Activated CD8-positive, alpha-beta memory T cell treated with anti-CD3 and anti-CD28 coated beads, Interleukin-2, amount 10 ng/mL, durations not matched to agents 7 days and 5 days (primary cell): ENCODE data around the gene KAZN. TPM values are rescaled to one million over a fixed set of nuclear protein-coding genes. Genes with fewer than 3 reads are reported as not detected.

Experiments
- ATAC-seq: fragments of 150-1000 bp; cut with Tn5 transposase; one replicate; pipeline ENCODE4 v1.10.0; 2021; ENCODE audit warnings: moderate library complexity
- CTCF ChIA-PET: fragments of 350-600 bp; sonication (Branson Sonifier 250); formaldehyde crosslinking; loops from one replicate; lab custom pipeline; 2021; ENCODE audit warnings: antibody characterized with exemption; lab: Charles Lee
- DNase-seq: peaks from one replicate; pipeline ENCODE4 v3.0.0-alpha.2; 2020
- H3K27ac Mint-ChIP-seq: one replicate; pipeline ENCODE4 v1.8.0; 2021; ENCODE audit warnings: mild to moderate bottlenecking, mixed read lengths
- H3K27me3 Mint-ChIP-seq: one replicate; pipeline ENCODE4 v1.8.0; 2021; ENCODE audit warnings: mixed read lengths
- H3K36me3 Mint-ChIP-seq: one replicate; pipeline ENCODE4 v1.8.0; 2021; ENCODE audit warnings: mild to moderate bottlenecking, mixed read lengths
- H3K4me1 Mint-ChIP-seq: one replicate; pipeline ENCODE4 v1.8.0; 2021; ENCODE audit warnings: mixed read lengths
- H3K4me3 Mint-ChIP-seq: one replicate; pipeline ENCODE4 v1.8.0; 2021; ENCODE audit warnings: mild to moderate bottlenecking, moderate library complexity, mixed read lengths
- H3K9me3 Mint-ChIP-seq: one replicate; pipeline ENCODE4 v1.8.0; 2022; ENCODE audit warnings: low read depth, mixed read lengths
- total RNA-seq, 2 experiments: library from RNA; stranded (reverse); gene quantifications; one replicate each; pipeline ENCODE4 v1.2.3, GENCODE V29; 2021

Gene KAZN
- total RNA-seq, 2 experiments from 2014 or later = 0.12 to 0.15 TPM

DNA sequence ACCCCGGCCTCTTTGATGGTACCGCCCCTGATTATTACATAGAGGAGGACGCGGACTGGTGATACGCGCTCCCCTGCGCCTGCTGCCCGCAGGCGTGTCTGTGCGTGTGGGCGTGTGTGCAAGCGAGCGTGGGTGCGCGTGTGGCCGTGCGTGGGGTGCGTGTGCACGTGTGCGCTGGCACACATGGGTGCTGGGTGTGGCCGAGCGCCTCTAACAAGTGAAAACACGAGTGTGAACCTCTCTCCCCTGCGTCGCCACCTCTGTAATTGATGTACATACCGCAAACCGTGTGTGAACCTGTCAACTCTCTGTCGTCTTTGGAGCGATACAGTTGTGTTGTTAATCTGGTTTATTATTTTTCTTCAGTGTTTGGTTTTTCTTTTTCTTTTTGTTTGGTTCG lies 467.3 kb downstream of the KAZN start:
- Mint-ChIP-seq H3K4me1 (no peaks in the 10 kb centered on the region), H3K36me3 (no peaks in the 10 kb centered on the region), H3K27me3 (peaks cover 3% of the 10 kb centered on the region), H3K9me3 (peaks cover 3% of the 10 kb centered on the region), H3K27ac (no peak overlapping the region), H3K4me3 (no peak overlapping the region)
- CTCF ChIA-PET = no interaction called here
- DNase-seq (no peak), ATAC-seq (no peak)

DNA sequence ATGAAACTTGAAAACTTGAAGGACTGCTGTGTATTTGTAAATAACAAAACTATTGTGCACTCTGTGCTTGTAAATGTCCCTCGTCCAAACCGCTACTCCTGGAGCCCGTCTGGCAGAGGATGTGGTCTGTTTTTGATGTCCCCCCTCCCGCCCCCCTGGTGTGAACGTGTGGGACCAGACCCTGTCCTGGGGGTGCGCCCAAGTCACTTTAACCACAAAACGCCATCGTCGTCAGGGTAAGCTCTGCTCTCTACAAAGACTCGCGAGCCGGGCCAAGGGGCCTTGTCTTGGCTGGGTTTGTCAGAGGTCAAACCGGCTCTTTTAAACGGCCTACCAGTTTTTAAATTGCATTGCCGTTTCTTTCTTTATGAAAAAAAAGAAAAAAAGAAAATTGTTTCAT lies 467.7 kb downstream of the KAZN start:
- CTCF ChIA-PET = no interaction called here
- no peak overlapping the region for H3K27ac Mint-ChIP-seq
- no peaks in the 10 kb centered on the region for H3K36me3 Mint-ChIP-seq
- peaks cover 3% of the 10 kb centered on the region for H3K27me3 Mint-ChIP-seq
- DNase-seq = no peak
- H3K9me3 Mint-ChIP-seq = peaks cover 3% of the 10 kb centered on the region
- no peaks in the 10 kb centered on the region for H3K4me1 Mint-ChIP-seq
- no peak overlapping the region for H3K4me3 Mint-ChIP-seq
- ATAC-seq = no peak

DNA sequence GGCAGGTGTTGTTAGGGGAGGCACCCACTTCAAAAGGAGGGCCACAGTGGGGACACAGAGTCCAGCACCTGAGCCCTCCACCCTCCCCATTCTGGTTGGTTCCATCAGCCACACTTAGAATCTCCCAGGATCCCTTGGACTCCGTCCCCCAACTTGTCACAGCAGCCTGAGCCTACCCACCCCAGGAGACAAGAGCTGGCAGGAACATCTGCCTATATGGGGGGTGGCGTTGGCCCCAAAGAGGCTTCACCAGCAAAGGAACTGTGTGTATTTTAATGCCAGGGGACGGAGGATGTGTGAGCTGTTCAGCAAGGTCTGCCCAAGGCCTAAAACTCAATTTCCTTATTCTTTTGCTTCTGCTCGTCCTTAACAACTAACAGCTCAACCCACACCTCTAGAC lies 468.7 kb downstream of the KAZN start:
- Mint-ChIP-seq H3K27ac (no peak overlapping the region), H3K36me3 (no peaks in the 10 kb centered on the region), H3K9me3 (peaks cover 3% of the 10 kb centered on the region), H3K4me1 (no peaks in the 10 kb centered on the region), H3K4me3 (no peak overlapping the region), H3K27me3 (peaks cover 3% of the 10 kb centered on the region)
- ATAC-seq (no peak), DNase-seq (no peak)
- CTCF ChIA-PET = no interaction called here

DNA sequence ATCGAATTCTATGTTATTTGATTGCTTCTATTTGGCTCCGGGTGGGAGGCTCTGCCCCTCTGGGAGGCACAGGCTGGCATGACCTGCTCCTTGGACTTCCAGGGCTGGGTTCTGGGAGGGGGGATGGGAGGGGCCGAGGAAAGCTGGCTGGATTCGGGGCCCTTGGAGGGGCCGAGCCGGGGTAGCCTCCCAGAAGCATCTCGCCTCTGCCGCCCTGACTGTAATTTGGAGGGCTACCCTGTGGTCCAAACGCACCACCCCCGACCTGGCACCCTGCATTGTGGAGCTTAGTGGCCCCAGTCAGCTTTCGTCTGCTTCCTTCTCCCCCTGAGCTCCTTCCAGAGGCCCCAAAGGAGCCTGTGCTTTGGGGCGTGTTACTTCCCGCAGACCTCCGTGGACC lies 469.7 kb downstream of the KAZN start:
- Mint-ChIP-seq H3K4me1 (no peaks in the 10 kb centered on the region), H3K4me3 (no peak overlapping the region), H3K36me3 (no peaks in the 10 kb centered on the region), H3K27ac (no peak overlapping the region), H3K27me3 (peaks cover 3% of the 10 kb centered on the region), H3K9me3 (no peaks in the 10 kb centered on the region)
- ATAC-seq (no peak), DNase-seq (no peak)
- CTCF ChIA-PET = no interaction called here

DNA sequence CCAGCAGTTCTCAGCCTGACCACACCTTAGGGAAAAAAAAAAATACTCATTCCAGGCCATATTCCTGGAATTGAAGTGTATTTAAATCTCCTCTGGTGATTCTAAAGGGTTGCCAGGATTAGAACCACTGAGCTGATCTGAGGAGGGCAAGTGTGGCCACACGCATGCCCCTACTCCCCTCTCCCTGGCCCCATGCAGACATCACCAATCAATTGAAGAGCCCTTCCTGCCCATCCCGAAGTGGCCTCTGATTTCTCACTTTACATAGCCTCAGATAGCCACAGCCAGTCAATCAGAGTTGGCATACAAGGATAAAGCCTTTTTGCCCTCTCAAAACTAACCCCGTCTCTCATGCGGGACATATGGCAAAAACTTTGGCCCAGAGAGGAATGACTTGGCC lies 470.5 kb downstream of the KAZN start:
- Mint-ChIP-seq H3K4me1 (no peaks in the 10 kb centered on the region), H3K36me3 (no peaks in the 10 kb centered on the region), H3K27me3 (peaks cover 3% of the 10 kb centered on the region), H3K27ac (no peak overlapping the region), H3K4me3 (no peak overlapping the region), H3K9me3 (no peaks in the 10 kb centered on the region)
- DNase-seq (no peak), ATAC-seq (no peak)
- CTCF ChIA-PET = no interaction called here

DNA sequence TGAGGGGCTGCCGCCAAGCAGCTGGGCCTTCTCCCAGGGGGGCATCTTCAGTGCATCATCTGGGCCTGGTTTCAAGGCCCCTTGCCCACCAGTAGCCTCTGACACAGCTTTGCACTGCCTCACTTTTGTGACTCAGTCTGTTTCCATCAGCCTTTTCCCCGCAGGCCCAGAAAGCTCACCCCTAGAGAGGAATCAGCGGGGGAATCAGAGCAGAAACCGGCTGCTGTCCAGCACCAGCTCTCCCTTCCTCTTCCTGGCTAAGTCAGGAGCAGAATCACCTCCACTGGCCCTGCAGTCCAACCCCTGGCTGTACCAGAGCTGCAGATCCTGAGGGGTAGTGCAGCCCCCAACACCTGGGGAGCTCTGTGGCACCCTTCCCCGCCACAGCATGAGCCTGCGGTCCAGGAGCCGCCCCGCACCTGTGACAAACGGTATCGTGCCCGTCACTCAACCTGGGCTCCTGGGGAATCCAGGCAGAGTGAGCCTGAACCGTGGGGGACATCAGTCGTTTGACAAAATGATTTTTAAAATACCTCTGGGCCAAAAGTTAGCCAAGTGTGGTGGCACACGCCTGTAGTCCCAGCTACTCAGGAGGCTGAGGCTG lies 471.8 kb downstream of the KAZN start:
- Mint-ChIP-seq H3K4me1 (no peaks in the 10 kb centered on the region), H3K36me3 (no peaks in the 10 kb centered on the region), H3K4me3 (no peak overlapping the region), H3K27ac (no peak overlapping the region), H3K27me3 (peaks cover 3% of the 10 kb centered on the region), H3K9me3 (no peaks in the 10 kb centered on the region)
- no peak for ATAC-seq
- CTCF ChIA-PET = no interaction called here
- no peak for DNase-seq

DNA sequence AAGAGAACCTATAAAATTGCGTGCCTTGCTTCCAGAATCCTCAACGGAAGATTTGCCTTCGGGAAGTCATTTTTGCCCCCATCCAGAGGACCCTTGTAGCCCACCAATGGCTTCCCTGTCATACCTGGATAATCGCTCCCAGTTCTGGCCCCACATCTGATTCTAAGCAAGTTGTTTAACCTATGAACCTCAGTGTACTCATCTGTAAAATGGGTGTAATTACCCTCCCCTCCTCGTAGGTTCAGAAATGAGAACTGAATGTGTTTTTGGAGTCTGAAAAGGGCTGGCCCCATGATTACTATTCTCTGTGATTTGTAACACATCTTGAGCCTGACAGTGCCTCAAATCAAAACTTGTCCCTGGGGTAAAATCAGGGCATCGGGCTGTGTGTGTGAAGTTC lies 473.5 kb downstream of the KAZN start:
- Mint-ChIP-seq H3K36me3 (no peaks in the 10 kb centered on the region), H3K4me1 (no peaks in the 10 kb centered on the region), H3K9me3 (no peaks in the 10 kb centered on the region), H3K27ac (no peak overlapping the region), H3K4me3 (no peak overlapping the region), H3K27me3 (no peaks in the 10 kb centered on the region)
- DNase-seq = no peak
- ATAC-seq = no peak
- CTCF ChIA-PET = no interaction called here

DNA sequence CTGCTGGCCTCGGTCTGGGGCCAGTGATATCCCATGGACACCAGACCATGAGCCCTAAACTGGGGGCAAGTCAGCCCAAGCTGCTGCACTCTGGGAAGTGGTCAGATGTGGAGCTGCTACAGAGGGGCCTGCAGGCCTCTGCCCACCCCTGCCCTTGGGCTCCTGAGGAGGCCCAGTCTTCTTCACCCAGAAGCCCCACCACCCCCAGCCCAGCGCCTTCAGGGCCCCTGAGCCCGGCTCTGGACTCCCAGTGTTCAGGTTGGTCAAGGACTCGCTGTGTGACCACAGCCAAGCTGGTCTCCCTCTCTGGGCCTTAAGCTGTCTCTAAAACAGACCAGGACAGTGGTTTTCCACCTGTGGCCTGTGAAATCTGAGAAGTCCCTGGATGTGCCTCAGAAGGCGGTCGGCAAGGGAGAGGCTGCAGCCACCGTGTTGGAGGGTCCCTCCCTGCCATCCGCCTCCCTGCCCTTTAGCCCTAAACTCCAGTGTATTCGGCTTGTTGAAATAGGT lies 475.4 kb downstream of the KAZN start:
- Mint-ChIP-seq H3K27ac (no peak overlapping the region), H3K4me3 (no peak overlapping the region), H3K36me3 (no peaks in the 10 kb centered on the region), H3K27me3 (no peaks in the 10 kb centered on the region), H3K4me1 (no peaks in the 10 kb centered on the region), H3K9me3 (no peaks in the 10 kb centered on the region)
- DNase-seq (no peak), ATAC-seq (no peak)
- CTCF ChIA-PET = no interaction called here

DNA sequence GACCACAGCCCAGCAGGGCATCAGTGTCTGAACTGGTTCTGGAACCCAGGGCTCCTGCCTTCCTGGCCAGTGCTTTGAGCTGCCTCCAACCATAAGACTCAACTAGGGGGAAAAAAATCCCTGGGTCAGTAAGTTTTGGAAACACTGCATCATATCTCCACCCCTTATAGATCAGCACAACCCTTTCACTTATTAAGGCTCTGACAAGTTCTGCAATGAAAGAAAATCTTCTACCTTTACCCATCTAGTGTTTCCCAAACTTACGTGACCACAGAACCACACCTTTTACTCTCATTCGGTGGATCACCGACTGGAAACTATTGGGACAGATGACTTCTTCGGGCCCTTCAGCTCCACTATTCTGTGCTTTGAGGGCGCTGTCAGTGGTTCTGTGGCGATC lies 476.7 kb downstream of the KAZN start:
- ATAC-seq (no peak), DNase-seq (no peak)
- no peak overlapping the region for H3K27ac Mint-ChIP-seq
- CTCF ChIA-PET = no interaction called here
- no peaks in the 10 kb centered on the region for H3K27me3 Mint-ChIP-seq
- H3K9me3 Mint-ChIP-seq = no peaks in the 10 kb centered on the region
- H3K36me3 Mint-ChIP-seq = no peaks in the 10 kb centered on the region
- no peak overlapping the region for H3K4me3 Mint-ChIP-seq
- no peaks in the 10 kb centered on the region for H3K4me1 Mint-ChIP-seq

DNA sequence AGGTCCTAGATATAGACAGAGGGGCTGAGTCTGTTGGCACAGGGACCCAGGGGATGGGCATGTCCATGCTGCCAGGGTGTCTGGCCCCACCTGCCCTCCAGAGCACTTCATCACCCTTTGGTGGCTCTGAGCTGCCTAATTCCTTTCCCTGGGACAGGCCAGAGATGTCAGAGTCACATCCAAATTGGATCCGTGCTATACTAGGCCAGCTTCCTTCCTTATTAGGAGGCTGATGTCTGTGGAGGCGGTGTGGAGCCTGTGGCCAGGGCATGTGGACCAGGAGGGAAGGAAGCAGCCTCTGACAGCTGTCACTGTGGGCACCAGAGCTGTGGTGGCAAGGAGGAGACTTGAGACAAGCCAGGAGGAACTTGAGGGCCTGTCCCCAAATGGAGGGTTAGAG lies 477.3 kb downstream of the KAZN start:
- DNase-seq (no peak), ATAC-seq (no peak)
- Mint-ChIP-seq H3K36me3 (no peaks in the 10 kb centered on the region), H3K27me3 (no peaks in the 10 kb centered on the region), H3K4me3 (no peak overlapping the region), H3K4me1 (no peaks in the 10 kb centered on the region), H3K27ac (no peak overlapping the region), H3K9me3 (no peaks in the 10 kb centered on the region)
- CTCF ChIA-PET = no interaction called here

DNA sequence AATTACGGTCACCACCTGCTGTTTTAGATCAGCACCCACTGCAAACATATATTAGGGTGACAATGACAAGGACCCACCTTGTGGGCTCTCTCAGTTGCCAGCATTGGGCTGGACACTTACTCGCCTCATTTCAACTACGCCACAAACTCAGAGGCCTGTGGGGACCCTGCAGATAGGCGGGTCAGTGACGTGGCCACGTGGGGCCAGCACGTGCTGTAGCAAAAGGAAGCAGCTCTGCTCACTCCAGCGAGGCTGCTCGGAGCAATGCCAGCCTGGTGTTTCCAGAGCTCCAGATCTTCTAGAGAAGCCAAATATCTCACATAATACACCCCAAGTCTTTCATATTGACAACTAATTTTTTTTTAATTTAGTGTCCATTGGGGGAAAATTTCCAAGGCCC lies 478.3 kb downstream of the KAZN start:
- H3K27ac Mint-ChIP-seq = no peak overlapping the region

DNA sequence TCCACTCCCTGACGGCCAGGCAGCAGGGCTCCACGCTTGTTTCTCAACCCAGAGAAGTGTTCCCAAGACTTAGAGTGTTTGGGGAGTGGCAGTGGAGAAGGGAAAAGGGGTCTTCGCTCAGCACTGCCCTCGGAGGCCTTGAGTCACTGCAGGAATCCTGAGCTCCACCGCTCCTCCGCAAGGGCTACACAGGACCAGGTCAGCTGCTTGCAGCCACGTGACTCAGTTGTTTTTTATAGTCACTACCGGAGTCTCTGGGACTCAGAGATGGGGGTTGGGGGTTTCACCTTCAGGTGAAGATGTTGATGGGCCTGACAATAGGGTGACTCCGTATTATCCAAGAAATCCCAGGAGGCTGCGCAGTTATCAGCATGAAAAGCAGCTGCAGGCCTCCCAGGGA lies 478.9 kb downstream of the KAZN start:
- CTCF ChIA-PET = no interaction called here
- no peak for ATAC-seq
- no peaks in the 10 kb centered on the region for H3K4me1 Mint-ChIP-seq
- H3K4me3 Mint-ChIP-seq = no peak overlapping the region
- no peaks in the 10 kb centered on the region for H3K36me3 Mint-ChIP-seq
- H3K27me3 Mint-ChIP-seq = no peaks in the 10 kb centered on the region
- H3K9me3 Mint-ChIP-seq = no peaks in the 10 kb centered on the region
- DNase-seq = no peak
- no peak overlapping the region for H3K27ac Mint-ChIP-seq

More for the DNA sequence above, 478.3 kb downstream of the KAZN start:
- CTCF ChIA-PET = interaction anchor here (0.8 kb wide), 1 partner anchor 23 kb away, joined by 3 read pairs; no protein-coding TSS in a partner anchor
- no peaks in the 10 kb centered on the region for H3K4me1 Mint-ChIP-seq
- ATAC-seq (no peak), DNase-seq (no peak)
- H3K9me3 Mint-ChIP-seq = no peaks in the 10 kb centered on the region
- no peaks in the 10 kb centered on the region for H3K36me3 Mint-ChIP-seq
- no peaks in the 10 kb centered on the region for H3K27me3 Mint-ChIP-seq
- H3K4me3 Mint-ChIP-seq = no peak overlapping the region

DNA sequence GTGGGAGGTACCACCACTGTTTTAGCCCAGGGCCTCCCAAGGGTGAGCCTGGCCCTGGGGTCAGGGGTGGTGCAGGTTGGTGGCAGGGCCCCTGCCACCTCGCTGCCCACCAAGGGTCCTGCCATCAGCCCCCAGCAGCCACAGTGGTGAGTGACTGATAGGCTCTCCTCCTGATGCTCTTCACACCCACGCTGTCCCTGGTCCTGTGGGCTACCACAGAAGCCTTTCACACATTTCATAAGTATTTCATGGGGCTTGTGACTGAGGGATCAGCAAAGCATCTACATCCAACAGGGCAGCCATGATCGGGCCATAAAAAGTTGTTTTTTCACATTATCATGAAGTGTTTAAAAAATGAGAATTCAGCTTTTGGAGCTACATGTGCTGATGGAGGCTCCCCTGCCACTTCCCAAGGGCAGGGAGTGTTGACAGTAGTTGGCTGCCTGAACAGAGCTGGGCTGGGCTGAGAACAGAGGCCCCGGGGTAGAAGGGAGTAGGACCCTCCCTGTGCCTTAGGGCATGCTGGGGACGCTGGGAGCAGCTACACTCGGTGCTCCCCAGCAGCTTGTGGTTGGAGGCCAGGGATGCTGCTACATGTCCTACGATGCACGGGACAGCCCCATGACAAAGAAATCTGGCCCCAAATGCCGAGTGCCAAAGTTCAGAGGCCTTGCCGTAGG lies 482.0 kb downstream of the KAZN start:
- CTCF ChIA-PET = no interaction called here
- Mint-ChIP-seq H3K27me3 (no peaks in the 10 kb centered on the region), H3K36me3 (no peaks in the 10 kb centered on the region), H3K4me1 (no peaks in the 10 kb centered on the region), H3K27ac (no peak overlapping the region), H3K4me3 (no peak overlapping the region), H3K9me3 (no peaks in the 10 kb centered on the region)
- no peak for ATAC-seq
- no peak for DNase-seq

DNA sequence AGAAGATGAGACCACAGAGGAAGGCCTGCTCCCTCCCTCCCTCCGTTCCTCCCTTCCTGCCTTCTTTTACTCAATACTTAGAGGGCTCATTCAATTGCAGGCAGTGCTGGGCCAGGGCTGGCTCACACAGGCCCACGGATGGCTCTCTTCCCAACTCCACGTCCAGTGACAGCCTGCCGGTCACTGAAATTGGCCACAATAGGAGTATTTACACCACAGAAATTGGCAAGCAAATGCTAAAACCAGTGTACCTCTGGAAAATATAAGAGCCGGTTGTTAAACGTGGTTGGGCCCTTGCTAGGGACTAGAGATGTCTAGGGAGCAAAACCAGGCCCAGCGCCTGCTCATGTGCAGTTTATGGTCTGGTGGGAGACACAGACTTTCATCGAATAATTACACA lies 482.6 kb downstream of the KAZN start:
- no peak for DNase-seq
- no peak overlapping the region for H3K27ac Mint-ChIP-seq
- no peaks in the 10 kb centered on the region for H3K4me1 Mint-ChIP-seq
- no peaks in the 10 kb centered on the region for H3K9me3 Mint-ChIP-seq
- CTCF ChIA-PET = no interaction called here
- H3K36me3 Mint-ChIP-seq = no peaks in the 10 kb centered on the region
- no peak overlapping the region for H3K4me3 Mint-ChIP-seq
- ATAC-seq = no peak
- peaks cover 3% of the 10 kb centered on the region for H3K27me3 Mint-ChIP-seq
